HG03097 (cell line): ENCODE measurements around the gene DPYD.

ENCODE experiments used
- ATAC-seq: cut with Tn5 transposase; IDR thresholded peaks from one replicate; pipeline ENCODE4 v1.9.1; 2021; ENCODE audit not compliant: unreplicated experiment, low FRiP score

Gene DPYD

DNA sequence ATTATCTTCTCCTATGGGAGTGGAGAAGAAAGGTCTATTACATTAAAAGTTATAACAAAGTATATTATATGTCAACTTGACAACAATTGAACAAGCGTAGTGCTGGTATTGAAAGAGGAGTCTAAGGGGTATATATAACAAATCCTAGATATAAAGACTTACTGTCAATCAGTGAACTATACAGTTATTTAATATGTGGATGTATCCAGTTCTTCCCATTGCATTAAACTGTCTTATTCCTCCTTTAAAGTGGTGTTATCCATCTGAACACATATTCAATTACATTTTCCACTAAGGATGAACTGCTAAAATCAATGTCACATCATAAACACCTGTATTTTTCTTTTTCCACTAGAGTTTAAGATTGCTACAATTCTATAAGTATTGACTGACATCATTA, 438.8 kb downstream of the DPYD start:
- ATAC-seq, result no peak

DNA sequence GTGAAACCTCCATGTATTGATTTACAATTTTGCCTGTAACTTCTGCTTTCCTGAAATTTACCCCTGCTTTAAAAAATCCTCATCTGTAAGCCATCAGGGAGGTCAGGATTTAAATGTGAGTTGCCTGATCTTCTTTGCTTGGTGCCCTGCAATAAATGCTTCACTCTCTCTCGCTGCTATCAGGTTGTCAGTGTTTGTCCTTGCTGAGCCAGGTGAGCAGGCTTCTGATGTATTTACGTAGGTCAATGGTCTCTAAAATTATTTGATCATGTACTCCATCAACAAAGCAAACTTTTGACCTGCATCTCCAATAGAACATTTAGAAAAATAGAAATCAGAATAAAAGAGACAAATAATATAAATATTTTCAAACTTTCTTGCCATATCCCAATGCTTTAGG, 453.4 kb downstream of the DPYD start:
- no peak for ATAC-seq

DNA sequence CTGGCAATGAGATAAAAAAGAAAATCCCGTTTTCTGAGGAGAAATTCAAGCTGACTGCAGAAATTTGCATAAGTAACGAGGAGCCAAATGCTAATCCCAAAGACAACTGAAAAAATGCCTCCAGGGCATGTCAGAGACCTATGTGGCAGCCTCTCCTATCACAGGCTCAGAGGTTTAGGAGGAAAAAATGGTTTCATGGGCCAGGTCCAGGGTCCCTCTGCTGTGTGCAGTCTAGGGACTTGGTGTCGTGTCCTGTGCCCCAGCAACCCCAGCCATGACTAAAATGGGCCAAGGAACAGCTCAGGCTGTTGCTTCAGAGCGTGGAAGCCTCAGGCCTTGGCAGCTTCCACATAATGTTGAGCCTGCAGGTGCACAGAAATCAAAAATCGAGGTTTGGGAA, 456.5 kb downstream of the DPYD start:
- ATAC-seq, result no peak

DNA sequence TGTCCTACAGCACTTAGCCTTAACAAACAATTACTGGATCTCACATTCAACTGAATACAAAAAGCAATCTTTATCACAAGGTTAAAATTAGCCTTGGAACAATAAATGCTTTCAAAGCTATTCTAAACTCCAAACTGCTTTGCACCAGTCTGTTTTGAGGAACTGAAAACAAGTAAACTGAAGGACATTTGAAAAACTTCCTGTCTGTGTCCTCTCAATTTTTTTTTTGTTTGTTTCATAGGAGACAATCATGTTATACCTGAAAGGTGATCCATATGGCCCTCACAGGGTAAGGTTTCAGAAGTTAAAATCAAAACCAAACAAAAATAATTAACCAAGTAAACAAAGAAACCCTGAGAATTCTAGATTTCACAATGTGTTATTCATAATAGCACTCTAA, 459.1 kb downstream of the DPYD start:
- peak; percentile 95 for ATAC-seq

DNA sequence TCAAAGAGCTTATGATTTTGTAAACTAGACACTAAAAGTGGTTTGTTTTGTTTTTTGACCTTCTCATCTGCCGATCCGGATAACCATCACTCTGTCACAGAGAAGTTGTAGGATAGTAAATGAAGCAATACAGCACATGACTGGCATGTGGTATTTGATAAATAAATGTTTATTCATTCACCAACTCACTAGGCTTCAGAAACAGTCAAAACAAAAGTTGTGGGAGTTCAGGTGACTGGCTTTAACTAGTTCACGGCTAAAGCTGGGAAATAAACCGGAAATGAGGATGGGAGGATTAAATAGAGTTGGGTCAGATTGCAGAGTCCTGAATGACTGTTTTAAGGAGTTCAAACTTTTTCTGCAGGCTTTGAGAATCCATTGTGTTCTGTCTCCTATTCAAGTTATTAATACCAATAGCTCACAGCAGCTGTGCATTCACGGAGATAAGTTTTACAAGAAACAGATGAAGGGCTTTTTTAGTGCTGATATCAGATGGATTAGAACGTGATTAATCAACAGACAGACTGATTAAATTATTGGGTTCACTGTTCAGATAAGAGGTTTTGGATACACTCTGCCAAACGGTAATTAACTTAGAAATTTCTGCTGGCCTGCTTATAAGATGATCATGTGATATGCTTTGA, 463.3 kb downstream of the DPYD start:
- ATAC-seq, result no peak

DNA sequence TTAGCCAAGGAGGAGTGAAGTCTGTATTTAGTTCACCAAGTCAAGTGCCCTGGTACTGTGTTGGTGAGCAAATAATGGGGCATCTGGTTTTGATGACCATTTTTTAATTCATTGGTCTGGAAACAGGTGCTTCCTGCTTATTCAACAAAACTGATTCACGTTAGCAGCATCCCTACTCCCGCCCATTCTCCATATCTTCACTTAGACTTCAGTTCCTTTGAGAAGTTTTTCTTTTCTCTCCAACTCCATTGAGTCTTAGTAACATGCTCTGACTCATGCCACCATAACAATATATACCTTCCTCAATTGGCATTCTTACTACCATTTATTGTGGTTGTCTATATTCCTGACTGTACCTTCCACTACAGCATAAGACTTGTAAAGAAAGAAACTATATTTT, 468.9 kb downstream of the DPYD start:
- ATAC-seq, result no peak

DNA sequence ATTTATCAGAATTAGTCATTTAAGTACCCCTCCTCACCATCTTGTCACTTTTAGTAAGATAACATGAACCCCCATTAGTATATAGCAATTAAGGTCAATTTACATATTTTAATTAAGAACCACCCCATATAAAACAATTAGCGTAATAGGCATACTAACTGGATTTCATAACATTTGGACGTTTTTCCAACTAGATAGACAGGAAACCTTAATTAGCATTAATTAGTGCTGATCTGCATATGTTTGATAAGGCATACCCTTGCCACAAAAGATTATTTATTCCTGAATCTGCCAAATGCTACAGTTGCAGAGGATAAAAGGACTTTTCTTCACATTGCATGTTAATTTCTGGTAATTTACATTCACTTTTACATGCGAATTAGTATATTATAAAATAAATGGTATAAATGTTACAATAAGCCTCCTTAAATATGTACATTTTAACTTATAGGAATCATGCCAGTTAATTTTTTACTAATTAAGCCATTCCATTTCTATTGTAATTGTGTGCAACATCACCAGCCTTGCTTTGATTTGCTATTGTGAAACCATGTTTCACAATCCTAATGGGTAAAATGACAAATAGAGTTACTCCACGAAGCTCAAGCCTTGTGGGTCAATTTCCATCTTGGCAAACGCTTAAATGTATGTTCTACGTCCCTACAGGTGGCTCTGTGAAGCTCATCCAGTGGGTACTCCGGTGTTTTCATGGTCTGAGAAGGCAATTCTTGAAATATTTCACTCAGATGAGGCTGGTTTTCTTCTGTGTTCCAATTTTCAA, 469.6 kb downstream of the DPYD start:
- no peak for ATAC-seq

DNA sequence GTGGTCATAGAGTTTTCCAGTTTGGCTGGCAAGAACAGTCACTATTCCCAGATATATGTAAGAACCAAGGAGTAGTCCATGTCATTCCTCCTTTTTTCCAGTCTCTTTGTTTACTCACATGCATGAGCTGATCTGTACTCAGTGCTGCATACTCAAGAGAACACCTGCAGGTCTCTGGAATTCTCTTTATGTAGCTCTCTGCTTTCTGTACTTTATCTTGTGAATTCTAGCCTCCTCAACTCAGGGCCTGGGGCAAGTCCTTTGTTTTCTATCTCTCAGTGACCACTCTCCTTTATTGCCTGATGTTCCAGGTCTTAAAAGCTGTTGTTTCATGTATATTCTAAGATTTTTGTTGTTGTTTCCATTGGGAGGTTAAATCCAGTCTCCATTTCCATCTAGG, 478.9 kb downstream of the DPYD start:
- ATAC-seq, result no peak

DNA sequence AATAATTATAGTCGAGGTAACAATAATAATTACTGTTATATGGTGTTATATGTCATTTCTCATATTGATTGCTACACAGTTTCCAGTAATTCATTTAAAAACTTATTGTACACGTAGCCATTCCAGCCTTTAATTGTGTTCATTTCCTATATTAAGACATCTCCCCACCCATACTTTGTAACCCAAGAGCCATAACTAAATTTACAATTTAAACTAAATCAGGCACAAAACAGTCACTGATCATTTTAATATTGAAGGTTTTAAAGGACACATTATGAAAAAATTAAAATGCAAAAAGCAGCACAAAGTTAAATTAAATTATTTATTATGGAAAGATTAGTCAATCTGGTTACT, 487.0 kb downstream of the DPYD start:
- no peak for ATAC-seq

DNA sequence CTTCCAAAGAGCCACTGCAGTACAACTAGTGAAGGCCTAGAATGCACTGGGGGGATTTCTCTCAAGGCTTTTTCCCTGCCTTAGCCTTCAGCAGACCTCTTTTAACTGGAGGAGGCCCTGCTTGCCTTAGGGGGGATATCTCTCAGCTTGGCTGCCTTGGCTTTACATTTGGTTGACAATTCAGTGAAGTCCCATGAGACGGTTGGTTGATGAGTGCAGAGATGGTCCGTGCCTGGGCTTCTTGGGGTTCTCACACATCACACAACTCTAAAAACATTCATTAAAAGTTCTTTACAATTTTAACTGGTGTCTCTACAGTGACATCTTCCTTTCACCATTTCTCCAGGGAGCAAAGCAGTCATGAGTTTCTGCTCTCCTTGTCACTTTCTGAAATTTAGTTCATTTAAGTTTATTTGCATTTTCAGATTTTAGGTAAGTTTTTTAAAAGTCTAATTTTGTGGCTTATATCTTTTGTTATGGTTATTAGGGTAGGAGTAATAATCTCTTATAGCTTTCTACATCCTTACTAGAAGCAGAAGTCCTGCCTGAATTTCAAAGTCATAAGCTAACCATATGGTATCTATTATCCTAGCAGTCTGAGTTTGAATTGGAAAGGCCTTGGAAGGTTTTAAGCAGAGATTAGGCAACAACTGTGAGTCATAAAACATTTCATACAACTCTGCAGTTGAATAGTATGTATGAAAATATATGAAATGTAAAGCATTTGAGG, 487.6 kb downstream of the DPYD start:
- ATAC-seq, result no peak

DNA sequence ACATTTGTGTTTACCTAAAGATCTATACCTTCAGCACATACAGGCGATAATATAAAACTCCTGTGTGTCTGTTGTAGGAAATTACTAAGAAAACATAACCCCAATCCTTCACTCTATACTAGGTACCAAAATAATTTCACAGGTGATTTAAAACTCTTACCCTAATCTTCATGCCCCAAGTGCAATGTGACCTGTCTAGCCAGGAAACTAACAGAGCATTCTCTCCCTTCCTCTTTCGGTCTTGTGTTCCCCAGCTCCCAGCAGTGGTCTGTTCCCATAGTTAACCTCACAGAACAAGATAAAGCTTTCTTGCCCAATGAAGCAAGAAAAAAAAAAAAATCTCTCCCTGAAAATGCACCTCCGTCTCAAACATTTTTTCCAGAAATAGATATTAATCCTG, 493.5 kb downstream of the DPYD start:
- no peak for ATAC-seq

DNA sequence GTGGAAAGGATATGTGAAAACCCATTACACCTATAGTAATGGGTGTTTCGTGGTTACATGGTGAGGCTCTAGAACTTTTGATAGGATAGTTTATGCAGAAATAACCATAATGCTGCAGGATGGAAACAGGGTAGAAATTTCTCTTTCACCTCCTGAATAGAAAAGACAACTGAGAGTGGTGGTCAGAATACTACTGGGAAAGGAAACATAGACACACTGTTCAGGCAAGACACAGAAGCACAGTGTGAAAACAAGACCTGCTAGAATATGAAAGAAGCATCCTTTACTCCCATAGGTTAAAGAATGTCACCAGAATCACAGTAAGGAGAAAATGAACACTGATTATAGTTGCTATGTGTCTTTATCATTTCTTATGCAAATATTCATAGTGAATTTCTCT, 496.6 kb downstream of the DPYD start:
- ATAC-seq, result peak; percentile 65

DNA sequence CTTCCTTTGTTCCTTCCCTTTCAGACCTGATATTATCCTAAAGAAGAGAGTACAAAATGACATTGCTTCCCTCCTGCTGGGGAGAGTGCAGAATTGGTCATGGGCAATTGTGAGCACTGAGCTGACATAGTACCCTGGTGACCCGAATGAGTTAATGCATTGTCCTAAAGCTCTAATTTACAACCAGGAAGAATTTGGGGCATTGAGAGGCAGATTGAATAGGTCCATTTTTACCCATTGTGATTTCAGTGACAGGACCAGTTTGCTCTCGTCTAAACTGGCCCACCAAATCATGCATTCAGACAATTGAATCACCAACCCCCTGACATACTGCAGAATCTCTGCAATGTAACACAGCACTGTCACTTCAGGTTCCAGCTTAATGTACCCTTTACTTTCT, 497.4 kb downstream of the DPYD start:
- ATAC-seq, result no peak

DNA sequence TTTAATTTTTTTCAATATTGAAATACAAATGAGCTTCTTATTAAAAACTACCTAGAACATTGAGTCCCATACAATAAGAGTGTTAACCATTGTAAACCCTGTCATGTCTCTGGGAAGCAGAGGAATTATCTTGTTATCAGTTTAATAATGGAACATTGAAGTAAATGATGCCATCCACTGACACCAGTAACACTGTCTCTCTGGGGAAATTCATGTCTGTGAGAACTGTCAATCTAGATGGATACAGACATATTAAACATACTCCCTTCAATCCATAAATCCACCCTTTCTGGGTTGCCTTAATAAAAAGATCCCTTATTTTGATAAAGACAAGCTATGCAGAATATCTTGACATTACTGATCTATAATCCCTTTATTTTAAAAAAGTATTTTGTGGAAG, 503.2 kb downstream of the DPYD start:
- no peak for ATAC-seq

DNA sequence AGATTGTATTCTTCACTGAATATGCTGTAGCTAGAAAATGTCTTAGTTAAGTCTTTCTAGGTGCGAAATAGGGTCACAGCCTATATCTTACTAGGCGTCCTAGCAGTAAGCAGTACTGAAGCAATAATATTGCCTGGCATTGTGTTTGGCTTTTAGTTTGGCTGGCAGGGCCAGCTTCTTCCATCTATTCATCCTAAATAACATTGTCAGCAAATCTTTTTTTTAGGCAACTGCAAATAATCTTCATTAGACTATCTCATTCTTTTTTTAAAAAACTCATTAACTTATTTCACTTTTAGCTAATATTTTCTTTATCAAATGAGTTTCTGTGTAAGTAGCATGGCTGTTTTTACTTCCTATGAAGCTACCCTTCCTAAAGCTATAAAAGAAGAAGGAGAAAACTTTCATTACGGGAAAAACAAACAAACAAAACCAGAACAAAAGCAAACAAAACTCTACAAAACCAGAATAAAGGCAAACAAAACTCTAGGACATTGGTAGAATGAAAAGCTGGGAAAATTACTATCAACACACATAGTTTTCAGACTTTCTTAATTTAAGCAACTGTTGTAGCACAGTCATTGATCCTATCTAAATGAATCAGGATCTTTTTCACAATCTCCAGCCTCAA, 506.0 kb downstream of the DPYD start:
- ATAC-seq, result no peak

DNA sequence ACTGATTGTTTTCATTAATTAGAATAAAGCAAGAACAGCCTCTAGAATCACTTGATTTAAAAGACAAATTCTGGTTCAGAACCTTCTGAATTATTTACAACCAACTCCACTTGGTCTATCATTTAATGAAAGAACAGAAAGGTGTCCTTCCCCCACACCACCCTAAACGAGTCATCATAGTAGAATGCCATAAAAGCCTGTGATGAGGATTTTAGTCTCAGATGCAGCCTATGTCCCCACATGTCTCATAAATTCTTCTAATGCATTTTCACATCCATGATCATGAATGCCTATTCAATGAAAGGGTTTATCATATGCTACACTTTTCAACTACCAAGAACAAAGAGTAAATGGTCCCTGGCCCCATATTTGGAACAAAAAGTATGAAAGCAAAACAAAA, 508.1 kb downstream of the DPYD start:
- no peak for ATAC-seq

DNA sequence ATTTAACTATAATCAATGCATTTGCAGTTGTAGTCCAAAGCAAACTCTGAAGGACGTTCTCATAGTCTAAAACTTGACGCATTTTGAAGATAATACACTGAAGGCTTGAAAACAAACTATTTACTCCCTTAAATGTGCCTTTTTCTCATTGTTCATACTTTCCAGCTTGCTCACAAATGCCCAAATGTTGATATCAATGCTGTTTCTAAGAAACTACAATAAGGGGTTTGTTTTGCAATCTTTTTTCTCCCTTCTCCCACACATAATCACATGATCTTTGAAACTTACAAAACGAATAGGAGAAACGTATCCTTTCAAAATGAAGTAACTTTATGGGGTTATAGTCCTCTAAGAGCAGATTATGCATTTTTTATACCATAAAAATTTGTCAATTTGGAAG, 508.7 kb downstream of the DPYD start:
- ATAC-seq, result no peak

DNA sequence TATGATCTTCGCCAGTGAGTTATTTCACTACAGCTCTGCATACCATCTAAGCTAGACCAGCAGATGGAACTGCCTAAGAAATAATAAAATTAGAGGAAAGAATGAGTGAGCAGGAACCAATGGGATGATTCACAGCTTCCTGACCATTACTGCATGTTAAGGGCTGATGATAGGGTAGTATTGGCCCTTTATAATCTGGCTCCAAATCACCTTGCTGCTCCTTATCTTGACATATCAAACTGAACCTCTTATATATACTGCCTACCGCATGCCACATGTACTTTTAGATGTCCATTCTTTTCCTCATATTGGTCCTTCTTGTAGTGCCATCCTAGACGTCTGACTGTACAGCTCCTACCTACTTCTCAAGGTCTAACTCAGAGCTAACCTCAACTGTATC, 524.4 kb downstream of the DPYD start:
- no peak for ATAC-seq

DNA sequence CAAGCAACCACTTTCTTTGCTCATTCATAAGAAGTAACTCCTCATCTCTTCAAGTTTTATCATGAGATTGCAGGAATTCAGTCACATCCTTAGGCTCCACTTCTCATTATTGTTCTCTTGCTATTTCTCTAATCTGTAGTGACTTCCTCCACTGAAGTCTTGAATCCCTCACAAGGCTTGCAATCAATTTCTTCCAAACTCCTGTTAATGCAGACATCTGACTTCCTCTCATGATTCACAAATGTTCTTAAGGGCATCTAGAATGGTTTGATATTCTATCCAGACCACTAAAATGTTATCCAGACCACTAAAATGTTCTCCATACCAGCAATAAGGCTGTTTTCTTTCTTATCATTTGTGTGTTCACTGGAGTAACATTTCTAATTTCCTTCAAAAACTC, 528.1 kb downstream of the DPYD start:
- no peak for ATAC-seq

DNA sequence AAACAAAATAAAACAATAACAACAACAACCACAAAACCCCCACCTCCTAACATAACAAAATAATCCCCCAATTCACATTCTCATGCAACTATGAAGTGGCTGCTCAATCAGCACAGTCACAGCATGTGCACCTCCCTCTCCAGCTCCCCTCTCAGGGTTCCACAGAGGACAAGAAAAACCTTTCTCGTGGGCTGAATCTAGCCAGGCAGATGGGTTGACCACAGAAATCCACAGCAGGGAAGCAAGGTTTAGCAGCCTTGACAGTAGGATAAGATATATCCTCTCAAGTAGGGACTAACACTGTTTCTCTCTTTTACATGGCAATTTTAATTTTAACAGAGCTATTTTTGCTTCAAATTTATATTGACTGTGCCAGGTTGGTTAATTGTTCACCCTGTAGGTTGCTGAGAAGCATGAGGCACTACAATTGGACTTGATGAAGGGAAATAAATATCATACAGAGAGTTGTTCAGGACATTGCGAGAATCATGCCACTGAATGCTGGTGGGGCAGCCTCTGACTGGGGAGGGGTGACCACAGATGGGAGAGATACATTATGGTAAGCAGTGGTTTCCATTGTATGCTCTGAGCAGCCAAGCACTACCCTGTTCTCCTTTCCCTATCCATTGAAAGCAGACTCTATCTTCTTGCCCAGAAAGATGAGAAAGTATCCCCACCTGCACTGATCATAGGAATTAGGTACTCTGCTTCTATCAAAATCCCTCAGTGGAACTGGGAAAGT, 535.1 kb downstream of the DPYD start:
- no peak for ATAC-seq
